ENCODE results near the gene ITPK1.
A peak's percentile ranks its signal among the peaks of the same experiment; 100 is the strongest.

The ITPK1 gene

DNA sequence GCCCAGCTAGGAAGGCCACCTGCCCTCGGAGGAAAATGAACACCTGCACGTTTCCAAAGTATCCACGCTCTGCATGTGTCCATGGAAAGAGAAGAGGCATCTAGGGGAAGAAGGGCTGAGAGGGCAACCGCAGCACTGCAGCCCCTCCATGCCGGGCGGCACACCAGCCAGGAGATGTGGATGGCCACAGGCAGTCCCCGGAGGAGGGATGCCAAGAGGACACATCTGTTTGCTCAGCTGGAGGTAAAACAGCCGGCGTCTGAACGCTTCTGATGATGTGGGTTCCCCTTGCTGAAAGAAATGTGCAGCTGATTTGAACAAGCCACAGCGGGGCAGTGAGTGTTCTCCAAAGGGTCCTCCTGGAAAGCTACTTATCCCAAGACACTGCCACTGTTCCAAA is 158.8 kb downstream of the ITPK1 start:
- no peak for DNase-seq (ENCODE audit: low read depth in 3 of 3, low spot score in 1 of 3)

DNA sequence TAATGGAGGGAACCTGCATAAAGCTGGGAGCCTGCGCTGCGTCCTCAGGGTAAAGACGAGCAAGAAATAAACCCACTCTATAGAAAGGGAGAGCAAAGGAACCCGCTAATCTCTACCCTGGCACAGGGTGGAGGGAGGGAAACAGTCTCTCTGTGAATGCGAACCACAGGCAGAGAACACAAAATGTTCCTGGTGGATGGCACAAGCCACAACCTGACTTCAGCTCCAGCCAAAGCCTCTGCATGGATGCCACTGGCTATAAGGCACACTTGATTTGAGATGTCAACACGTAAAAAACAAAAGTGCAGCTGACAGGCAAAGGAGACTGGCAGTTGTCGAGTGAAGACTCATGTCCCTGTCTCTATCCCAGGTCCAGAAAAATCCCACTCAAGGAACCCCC is 160.3 kb downstream of the ITPK1 start:
- no peak for DNase-seq (ENCODE audit: low read depth in 3 of 3, low spot score in 1 of 3)

DNA sequence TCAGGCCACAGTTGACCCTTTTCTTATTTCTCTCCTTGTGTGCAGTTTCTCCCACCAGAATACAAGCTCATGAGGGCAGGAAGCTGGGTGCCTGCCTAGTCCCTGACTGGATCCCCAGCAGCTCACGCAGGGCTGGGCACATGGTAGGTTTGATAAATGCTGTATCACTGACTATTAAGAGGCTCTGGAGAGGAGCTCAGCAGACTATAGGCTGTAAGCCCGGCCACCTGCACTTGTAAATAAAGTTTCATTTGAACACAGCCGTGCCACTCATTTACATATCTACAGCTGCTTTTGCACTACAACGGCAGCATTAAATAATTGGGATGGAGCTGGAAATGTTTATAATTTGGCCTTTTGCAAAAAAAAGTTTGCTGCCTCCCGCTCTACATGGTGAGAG is 160.8 kb downstream of the ITPK1 start:
- no peak for DNase-seq (ENCODE audit: low read depth in 3 of 3, low spot score in 1 of 3)

DNA sequence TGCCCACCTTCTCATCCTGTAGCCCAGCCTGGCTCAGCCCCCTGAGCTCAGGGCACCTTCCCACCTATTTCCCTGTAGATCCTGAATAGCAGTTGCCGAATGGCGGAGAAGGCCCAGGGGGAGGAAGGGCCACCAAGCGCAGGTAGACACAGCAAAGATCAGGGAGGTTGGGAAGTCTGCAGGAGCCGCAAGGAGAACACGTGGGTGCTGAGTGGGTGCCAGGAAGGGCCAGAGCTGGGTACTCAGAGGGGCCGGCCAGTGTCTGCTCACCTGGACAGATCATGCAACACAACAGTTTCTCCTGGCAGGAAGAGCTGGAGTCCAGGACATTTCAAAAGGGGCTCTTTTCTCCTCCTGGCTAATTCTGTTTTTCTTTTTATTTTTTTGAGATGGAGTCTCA is 162.2 kb downstream of the ITPK1 start:
- DNase-seq (ENCODE audit: low read depth in 3 of 3, low spot score in 1 of 3): no peak

DNA sequence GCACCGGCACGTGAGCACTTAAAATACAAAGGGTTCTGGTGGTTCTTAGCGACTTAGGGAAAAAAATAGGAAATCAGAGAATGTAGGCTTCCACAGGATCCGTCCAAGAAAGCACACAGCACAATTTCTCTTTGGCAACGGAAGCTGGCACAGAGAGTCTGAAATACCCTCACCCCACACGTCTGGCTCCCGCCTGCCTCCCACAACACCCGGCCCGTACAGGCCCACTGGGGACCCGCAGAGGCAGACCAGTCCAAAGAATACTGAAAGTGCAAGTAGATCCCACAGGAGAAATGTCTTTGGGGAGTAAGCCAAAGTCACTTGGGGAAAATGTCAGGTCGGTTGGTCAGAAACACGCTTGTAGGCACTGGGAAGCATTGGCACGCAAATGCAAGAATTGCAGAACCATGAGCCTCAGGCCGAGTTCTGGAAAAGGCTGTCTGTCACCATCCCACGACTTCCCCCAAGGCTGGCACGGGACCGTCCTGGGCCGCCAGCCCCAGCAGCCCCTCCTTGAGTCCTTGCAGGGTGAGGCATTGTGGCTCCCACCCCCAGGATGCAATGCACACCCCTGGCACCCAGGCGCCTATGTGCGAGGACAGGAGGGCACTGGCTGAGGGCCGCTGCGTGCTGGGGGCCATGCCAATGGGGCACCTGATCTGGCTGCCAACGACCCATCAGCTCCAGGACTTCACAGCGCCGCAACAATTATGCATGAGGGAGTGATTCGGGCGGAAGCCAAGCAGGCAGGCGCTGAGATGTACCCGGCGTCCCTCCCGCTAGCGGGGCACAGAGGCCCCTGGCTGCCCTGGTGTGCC is 163.0 kb downstream of the ITPK1 start:
- no peak for DNase-seq (ENCODE audit: low read depth in 3 of 3, low spot score in 1 of 3)

DNA sequence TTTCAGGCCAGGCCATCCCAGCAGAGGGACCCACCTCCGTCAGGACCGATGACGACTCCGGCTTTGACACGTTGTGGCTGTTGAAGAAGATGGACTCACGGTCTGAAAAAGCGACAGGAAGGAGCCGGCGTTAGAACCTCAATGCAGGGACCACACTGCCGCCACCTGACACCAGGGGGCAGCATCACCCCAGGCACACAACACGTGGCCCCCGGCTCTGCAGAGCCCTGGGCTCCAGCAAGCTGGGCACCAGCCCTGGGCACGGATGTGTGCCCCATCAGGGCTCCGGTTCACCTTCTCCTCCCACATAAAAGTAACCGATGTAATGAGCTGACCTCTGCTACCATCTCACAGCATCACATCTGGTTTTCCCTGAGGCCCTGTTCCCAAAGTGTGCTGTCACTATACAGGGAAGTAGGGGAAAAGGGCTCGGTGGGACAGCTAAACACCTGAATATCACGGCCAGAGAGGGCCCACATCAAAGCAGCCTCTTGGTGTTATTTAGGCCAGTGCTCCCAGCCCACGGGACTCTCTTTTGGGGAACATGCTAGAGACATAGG is 163.7 kb downstream of the ITPK1 start:
- peak; percentile 42 to 77 (median 54) for DNase-seq (ENCODE audit: low read depth in 3 of 3, low spot score in 1 of 3)

- no peak for DNase-seq (ENCODE audit: low read depth in 3 of 3, low spot score in 1 of 3)
These were observed 164.5 kb downstream of the ITPK1 start for GRCh38 chr14:92951261-92951660.

DNA sequence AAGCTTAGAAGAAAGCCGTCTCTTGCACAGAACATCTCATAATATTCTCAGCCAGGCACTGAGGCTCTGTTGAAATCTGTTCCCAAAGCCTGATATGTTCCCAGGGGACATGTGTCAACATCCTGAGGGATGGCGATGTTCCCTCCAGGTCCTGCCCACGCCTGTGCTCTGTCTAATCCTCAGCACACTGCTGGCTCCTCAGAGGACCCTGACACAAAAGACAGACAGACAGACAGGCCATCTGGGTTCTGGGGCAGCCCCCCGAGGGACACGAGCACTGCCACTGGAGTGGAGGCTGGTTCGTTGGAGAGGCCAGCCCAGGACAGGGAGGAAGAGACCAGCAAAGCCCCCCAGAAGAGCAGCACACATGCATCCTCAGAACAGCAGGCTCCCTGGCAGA is 165.0 kb downstream of the ITPK1 start:
- DNase-seq (ENCODE audit: low read depth in 3 of 3, low spot score in 1 of 3): no peak

- DNase-seq (ENCODE audit: low read depth in 3 of 3, low spot score in 1 of 3): no peak
These were observed 165.6 kb downstream of the ITPK1 start for GRCh38 chr14:92950193-92950540.

GRCh38 chr14:92949496-92950192 is 166.1 kb downstream of the ITPK1 start:
- DNase-seq (ENCODE audit: low read depth in 3 of 3, low spot score in 1 of 3): no peak

DNA sequence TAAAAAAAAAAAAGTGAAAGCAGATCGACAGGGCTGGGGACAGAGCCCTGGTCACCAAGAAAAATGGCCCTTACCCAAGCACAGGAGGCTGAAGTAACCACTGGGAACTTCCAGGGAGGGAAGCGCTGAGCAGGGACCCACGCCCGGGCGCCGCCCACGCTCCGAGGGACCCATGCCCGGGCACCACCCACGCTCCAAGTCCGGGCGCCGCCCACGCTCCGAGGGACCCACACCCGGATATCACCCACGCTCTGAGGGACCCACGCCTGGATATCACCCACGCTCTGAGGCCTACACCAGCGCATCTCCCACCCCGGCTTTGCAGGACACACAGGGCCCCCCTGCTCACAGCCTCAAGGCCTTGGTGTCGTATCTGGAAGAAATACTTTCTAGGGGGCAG is 167.1 kb downstream of the ITPK1 start:
- DNase-seq (ENCODE audit: low read depth in 3 of 3, low spot score in 1 of 3): no peak

- DNase-seq (ENCODE audit: low read depth in 3 of 3, low spot score in 1 of 3): no peak
These were observed 168.7 kb downstream of the ITPK1 start for GRCh38 chr14:92946847-92947545.

GRCh38 chr14:92945959-92946846 is 169.5 kb downstream of the ITPK1 start:
- DNase-seq (ENCODE audit: low read depth in 3 of 3, low spot score in 1 of 3): no peak

DNA sequence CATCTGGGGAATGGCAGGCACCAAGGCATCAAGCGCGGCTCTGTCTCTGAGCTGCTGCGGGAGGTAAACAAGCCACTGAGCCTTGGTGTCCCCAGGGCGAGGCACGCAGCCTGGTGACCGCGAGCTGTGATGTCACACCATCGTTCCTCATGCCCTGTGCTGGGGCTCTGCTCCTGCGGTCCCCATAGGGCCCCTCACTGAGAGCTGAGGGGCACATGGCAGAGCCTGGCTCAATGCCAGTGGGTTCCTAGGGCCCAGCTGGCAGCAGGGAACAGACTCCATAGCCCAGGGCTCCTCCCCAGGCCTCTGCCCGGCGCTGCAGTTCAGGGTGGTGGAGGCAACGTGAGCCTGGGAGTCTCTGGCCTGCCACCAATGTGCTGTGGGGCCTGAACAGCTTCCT is 170.2 kb downstream of the ITPK1 start:
- no peak for DNase-seq (ENCODE audit: low read depth in 3 of 3, low spot score in 1 of 3)

DNA sequence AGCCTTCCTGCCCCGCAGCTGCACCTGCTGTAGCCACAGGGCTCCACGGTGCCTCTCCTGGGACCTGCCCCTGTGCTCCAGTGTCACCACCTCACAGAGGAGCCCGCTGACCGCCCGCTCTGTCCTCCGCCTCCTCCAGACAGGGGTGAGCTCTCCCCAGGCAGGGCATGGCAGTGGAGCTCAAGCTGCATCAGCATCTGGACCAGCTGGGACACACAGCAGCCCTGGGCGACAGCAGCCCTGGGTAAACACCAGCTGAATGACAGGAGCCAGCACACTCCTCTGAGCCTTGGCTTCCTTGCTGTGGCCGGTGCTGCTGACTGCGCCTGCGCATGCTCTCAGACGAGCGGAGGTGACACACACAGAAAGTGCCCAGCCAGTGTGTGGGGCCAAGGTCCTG is 170.7 kb downstream of the ITPK1 start:
- no peak for DNase-seq (ENCODE audit: low read depth in 3 of 3, low spot score in 1 of 3)

- no peak for DNase-seq (ENCODE audit: low read depth in 3 of 3, low spot score in 1 of 3)
These were observed 171.7 kb downstream of the ITPK1 start for GRCh38 chr14:92943855-92944570.

DNA sequence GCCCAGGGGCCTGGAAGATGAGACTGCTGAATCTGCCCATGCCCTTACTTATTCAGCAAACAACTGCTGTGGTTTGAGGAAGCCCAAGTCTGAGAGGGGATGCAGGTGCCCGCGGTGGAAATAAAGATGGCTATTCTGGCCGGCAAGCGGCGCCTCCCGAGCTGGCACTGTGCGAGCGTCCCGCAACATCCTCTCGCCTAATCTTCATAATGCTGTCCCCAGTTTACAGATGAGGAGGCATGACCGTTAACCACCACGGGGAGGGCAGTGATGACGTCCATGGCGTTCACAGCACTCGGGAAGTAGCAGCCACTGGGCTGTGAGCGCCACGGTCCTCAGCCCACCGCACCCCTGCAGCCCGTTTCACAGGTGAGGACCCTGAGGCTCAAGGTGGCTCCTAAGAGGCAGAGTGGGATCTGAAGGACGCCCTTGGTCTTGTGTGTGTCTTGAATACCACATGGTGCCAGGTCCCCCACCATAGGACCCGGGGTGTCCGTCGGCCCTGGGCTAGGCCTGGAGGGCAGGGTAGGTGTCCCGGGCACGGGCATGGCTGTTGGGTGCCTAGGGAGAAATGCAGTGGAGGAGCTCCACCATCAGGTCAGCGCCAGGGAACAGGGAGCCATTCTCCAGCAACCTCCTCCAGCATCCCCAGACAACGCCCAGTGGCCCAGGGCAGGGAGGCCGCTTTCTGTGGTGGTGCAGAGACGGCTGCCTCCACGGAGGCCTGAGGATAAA is 172.6 kb downstream of the ITPK1 start:
- DNase-seq (ENCODE audit: low read depth in 3 of 3, low spot score in 1 of 3): no peak

DNA sequence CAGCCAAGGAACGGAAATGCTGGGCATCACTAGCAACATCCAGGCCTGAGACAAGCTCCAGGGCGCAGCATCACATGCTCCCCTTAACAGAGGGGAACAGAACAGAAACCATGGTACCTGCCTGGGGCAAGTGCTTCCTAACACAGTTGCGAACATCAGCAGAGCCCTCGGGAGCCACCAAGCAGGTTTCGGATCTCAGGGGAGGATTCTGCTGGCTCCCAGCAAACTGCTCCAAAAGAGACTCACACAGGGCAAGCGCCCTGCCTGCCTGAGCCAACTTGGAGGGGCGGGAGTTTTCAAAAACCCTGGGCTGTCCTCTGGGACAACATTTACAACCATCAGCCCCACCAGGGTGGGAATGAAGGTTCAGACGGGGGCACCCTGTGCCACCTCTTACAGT is 173.1 kb downstream of the ITPK1 start:
- DNase-seq (ENCODE audit: low read depth in 3 of 3, low spot score in 1 of 3): no peak

DNA sequence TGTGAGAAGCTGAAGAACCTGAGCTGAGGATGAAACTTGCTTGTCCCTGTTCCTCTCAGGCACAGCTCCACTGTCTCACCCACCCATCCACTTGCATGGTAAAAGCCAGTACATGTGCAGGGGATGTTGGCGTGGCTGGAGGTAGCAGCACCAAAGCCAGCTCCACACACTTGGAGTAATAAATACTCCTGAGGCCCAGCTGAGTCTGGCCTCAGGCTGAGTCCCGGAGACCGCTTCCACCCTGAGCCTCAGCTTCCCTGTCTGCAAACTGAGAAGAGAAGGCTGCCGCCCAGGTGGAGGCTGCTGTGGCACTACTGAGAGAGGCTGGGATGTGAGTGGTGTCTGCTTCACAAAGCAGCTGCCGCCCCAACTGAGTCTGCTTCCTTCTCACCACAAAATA is 173.6 kb downstream of the ITPK1 start:
- no peak for DNase-seq (ENCODE audit: low read depth in 3 of 3, low spot score in 1 of 3)

- DNase-seq (ENCODE audit: low read depth in 3 of 3, low spot score in 1 of 3): no peak
These were observed 174.2 kb downstream of the ITPK1 start for GRCh38 chr14:92941531-92941930.

Measured in stimulated activated CD4-positive, alpha-beta T cell treated with anti-CD3 and anti-CD28 coated beads, TNF-alpha, amount 100 ng/mL, for 1 hour (primary cell).